SK-N-SH (cell line): Measurements from ENCODE around the gene KMT2E. TPM values are rescaled to one million over a fixed set of nuclear protein-coding genes. Genes with fewer than 3 reads are reported as not detected.
A peak's percentile ranks its signal among the peaks of the same experiment; 100 is the strongest.

Experiments
- CTCF ChIA-PET: fragments of 300-600, 350-600 bp; formaldehyde crosslinking; extraction: SDS; loops from one replicate; lab custom pipeline; 2021; lab: Yijun Ruan, JAX
- POLR2A ChIA-PET: fragments of 350-600 bp; sonication (Branson Sonifier 250); formaldehyde crosslinking; extraction: SDS; loops from one replicate; lab custom pipeline; 2020; ENCODE audit warnings: antibody characterized with exemption, inconsistent platforms; lab: Yijun Ruan, JAX
- DNase-seq: peaks from one replicate; pipeline ENCODE4 v3.0.0; 2012
- H2AFZ ChIP-seq: fragments of 200-600 bp; sonication (generic); 2 replicates; pipeline ENCODE4 v1.8.1; 2016; ENCODE audit warnings: antibody characterized with exemption, mild to moderate bottlenecking, low read depth
- H3F3A ChIP-seq: fragments of 200-600 bp; sonication (generic); replicated peaks from 2 replicates; pipeline ENCODE3; 2016; ENCODE audit warnings: antibody characterized with exemption, mild to moderate bottlenecking; ENCODE audit not compliant: insufficient read depth
- H3K27ac ChIP-seq, 2 experiments: fragments of 200-500 bp in 1 of 2; fragments of 200-600 bp in 1 of 2; sonication (Bioruptor generic) in 1 of 2; sonication (generic), shearing (Covaris generic) in 1 of 2; 2 replicates each; pipeline versions ENCODE4 v1.5.1 to v1.6.1; 2014 to 2016; ENCODE audit warnings: low read depth in 2 of 2, inconsistent platforms in 1 of 2, low read length in 1 of 2, mild to moderate bottlenecking in 1 of 2, mixed read lengths in 1 of 2
- H3K27me3 ChIP-seq: fragments of 200-600 bp; sonication (generic), shearing (Covaris generic); 2 replicates; pipeline ENCODE4 v1.6.1; 2016; ENCODE audit warnings: mixed run types; ENCODE audit not compliant: insufficient read depth
- H3K36me3 ChIP-seq, 2 experiments: fragments of 200-500 bp in 1 of 2; fragments of 200-600 bp in 1 of 2; sonication (Bioruptor generic) in 1 of 2; sonication (generic) in 1 of 2; replicated peaks in 1 of 2; 2 replicates each; pipeline versions ENCODE3 to v1.5.1; 2014 to 2016; ENCODE audit warnings: low read length in 1 of 2, mild to moderate bottlenecking in 1 of 2; ENCODE audit not compliant: insufficient read depth in 2 of 2, control insufficient read depth in 1 of 2
- H3K4me1 ChIP-seq, 2 experiments: fragments of 200-500 bp in 1 of 2; fragments of 200-600 bp in 1 of 2; sonication (Bioruptor generic) in 1 of 2; sonication (generic), shearing (Covaris generic) in 1 of 2; 2 replicates each; pipeline versions ENCODE4 v1.5.1 to v1.6.1; 2014 to 2016; ENCODE audit warnings: low read depth in 1 of 2, low read length in 1 of 2, mixed run types in 1 of 2; ENCODE audit not compliant: insufficient read depth in 2 of 2, control insufficient read depth in 1 of 2
- H3K4me2 ChIP-seq: fragments of 200-600 bp; sonication (generic), shearing (Covaris generic); 2 replicates; pipeline ENCODE4 v1.6.1; 2017; ENCODE audit warnings: mixed run types
- H3K4me3 ChIP-seq, 2 experiments: fragments of 200-500 bp in 1 of 2; fragments of 200-600 bp in 1 of 2; sonication (Bioruptor generic) in 1 of 2; sonication (generic), shearing (Covaris generic) in 1 of 2; 2 replicates each; pipeline versions ENCODE4 v1.5.1 to v1.8.1; 2014 to 2016; ENCODE audit warnings: low read depth in 2 of 2, inconsistent platforms in 1 of 2, low read length in 1 of 2, mild to moderate bottlenecking in 1 of 2, mixed read lengths in 1 of 2, moderate library complexity in 1 of 2
- H3K79me2 ChIP-seq: fragments of 200-600 bp; sonication (generic); 2 replicates; pipeline ENCODE4 v1.8.1; 2017; ENCODE audit warnings: mild to moderate bottlenecking; ENCODE audit not compliant: insufficient read depth
- H3K9ac ChIP-seq: fragments of 200-600 bp; sonication (generic); 2 replicates; pipeline ENCODE4 v1.6.1; 2017; ENCODE audit warnings: mixed run types
- H3K9me2 ChIP-seq: fragments of 200-600 bp; sonication (generic); 2 replicates; pipeline ENCODE4 v1.6.1; 2017; ENCODE audit warnings: mixed run types
- H3K9me3 ChIP-seq: fragments of 200-600 bp; sonication (generic); 2 replicates; pipeline ENCODE4 v1.6.1; 2017; ENCODE audit warnings: mixed run types, mild to moderate bottlenecking, moderate library complexity
- H4K20me1 ChIP-seq: fragments of 200-600 bp; sonication (generic); 2 replicates; pipeline ENCODE4 v1.6.1; 2017; ENCODE audit warnings: mild to moderate bottlenecking, mixed run types; ENCODE audit not compliant: insufficient read depth
- ELF1 ChIP-seq: IDR thresholded peaks from 2 replicates; pipeline ENCODE4 v1.4.0; 2012
- FOXM1 ChIP-seq: IDR thresholded peaks from 2 replicates; pipeline ENCODE4 v1.4.0; 2012; ENCODE audit warnings: low read depth, mild to moderate bottlenecking
- GABPA ChIP-seq: IDR thresholded peaks from 2 replicates; pipeline ENCODE4 v1.4.0; 2012; ENCODE audit warnings: low read depth, mild to moderate bottlenecking
- MAX ChIP-seq: IDR thresholded peaks from 2 replicates; pipeline ENCODE4 v1.4.0; 2012; ENCODE audit warnings: low read depth
- PBX3 ChIP-seq: IDR thresholded peaks from 2 replicates; pipeline ENCODE4; 2012
- RAD21 ChIP-seq: IDR thresholded peaks from 2 replicates; pipeline ENCODE4 v1.6.1; 2012; ENCODE audit warnings: mild to moderate bottlenecking, low read length
- RXRA ChIP-seq: IDR thresholded peaks from 2 replicates; pipeline ENCODE4 v1.4.0; 2012; ENCODE audit warnings: low read depth, mild to moderate bottlenecking, borderline replicate concordance
- SMC3 ChIP-seq: IDR thresholded peaks from 2 replicates; pipeline ENCODE4 v1.6.1; 2012; ENCODE audit warnings: low read depth, low read length, improper control_type of control experiment
- TAF1 ChIP-seq: IDR thresholded peaks from 2 replicates; pipeline ENCODE4 v1.6.1; 2012; ENCODE audit warnings: low read depth, mild to moderate bottlenecking, low read length, moderate library complexity, borderline replicate concordance
- TCF12 ChIP-seq: IDR thresholded peaks from 2 replicates; pipeline ENCODE4 v1.4.0; 2012
- USF1 ChIP-seq: IDR thresholded peaks from 2 replicates; pipeline ENCODE4 v1.4.0; 2012; ENCODE audit warnings: low read depth, borderline replicate concordance
- USF2 ChIP-seq: fragments of 150-350 bp; IDR thresholded peaks from 2 replicates; pipeline ENCODE4 v1.6.1; 2017; ENCODE audit warnings: antibody characterized with exemption, low read length, low read depth, borderline replicate concordance
- ZBTB33 ChIP-seq: IDR thresholded peaks from 2 replicates; pipeline ENCODE4 v1.4.0; 2012; ENCODE audit warnings: low read depth, borderline replicate concordance
- WGBS: methylation state at CpG from one replicate; pipeline ENCODE4 v1.1.6; 2017; ENCODE audit warnings: low lambda C conversion rate; 5-methylcytosine and 5-hydroxymethylcytosine counted together
- polyA plus RNA-seq, 3 experiments: library from polyadenylated mRNA; depleted of rRNA; stranded (reverse); fragments of >200 nt; gene quantifications; 2 replicates each; pipeline ENCODE4 v1.2.3, GENCODE V29; 2012

The KMT2E gene
- polyA plus RNA-seq, 1 of the 3 experiments (the other 2 are of a cell fraction) = 6.4 TPM

- no peak for TF ChIP-seq ZBTB33
- TF ChIP-seq GABPA = no peak
- no peak for TF ChIP-seq SMC3
- no peak for TF ChIP-seq MAX
- TF ChIP-seq USF1 = no peak
These were observed 46.9 kb downstream of the KMT2E start (continued) for GRCh38 chr7:105060923-105061322.

GRCh38 chr7:105065104-105065503, 51.1 kb downstream of the KMT2E start:
- 91% methylated on average over 1 of the region's 1 CpG for WGBS
- Histone ChIP-seq H2AFZ (no peak overlapping the region), H3K9ac (no peak overlapping the region), H3F3A (peaks cover 19% of the 10 kb centered on the region), H3K27me3 (no peaks in the 10 kb centered on the region), H3K79me2 (peaks cover 93% of the 10 kb centered on the region), H3K4me2 (no peak overlapping the region), H4K20me1 (peaks cover 31% of the 10 kb centered on the region), H3K27ac (0 out of 4 replicates have a peak overlapping the region, but pooled peaks of 1 of the 2 experiments have one; percentile 2), H3K9me2 (no peaks in the 10 kb centered on the region), H3K36me3 (peaks cover 81 to 89% of the 10 kb centered on the region in 2 experiments), H3K4me1 (peaks cover 2 to 7% of the 10 kb centered on the region in 2 experiments; a peak in 2 of 4 replicates), H3K4me3 (no peak overlapping the region), H3K9me3 (no peaks in the 10 kb centered on the region)
- no peak for DNase-seq
- POLR2A ChIA-PET = no interaction called here
- CTCF ChIA-PET = no interaction called here
- TF ChIP-seq TCF12 (no peak), RAD21 (no peak), TAF1 (no peak), USF2 (no peak), ELF1 (no peak), PBX3 (no peak), FOXM1 (no peak), RXRA (no peak), GABPA (no peak)
